PFSK-1 (cell line): ENCODE results near the gene GTF2H4.

Experiments
- FOXP2 ChIP-seq: optimal IDR thresholded peaks from 2 replicates; pipeline ENCODE3; 2011; ENCODE audit warnings: borderline replicate concordance, control low read depth, inconsistent platforms; ENCODE audit not compliant: insufficient read depth; ENCODE audit errors: extremely low read length, extremely low read depth
- POLR2AphosphoS5 ChIP-seq: IDR thresholded peaks from 2 replicates; pipeline ENCODE4 v1.6.1; 2012; ENCODE audit warnings: low read depth, mild to moderate bottlenecking, control low read depth, low read length, moderate library complexity
- SIN3A ChIP-seq: IDR thresholded peaks from 2 replicates; pipeline ENCODE4 v1.6.1; 2012; ENCODE audit warnings: mild to moderate bottlenecking, low read length, moderate library complexity, borderline replicate concordance; ENCODE audit not compliant: insufficient read depth
- TAF1 ChIP-seq: IDR thresholded peaks from 2 replicates; pipeline ENCODE4 v1.6.1; 2012; ENCODE audit warnings: low read length, control low read depth, borderline replicate concordance; ENCODE audit not compliant: insufficient read depth
- TF ChIP-seq, protein P1 (sequence below), 2 experiments: IDR thresholded peaks; 2 replicates each; pipeline versions ENCODE4 v1.6.1 to v1.8.0; 2011 to 2012; ENCODE audit warnings: low read depth in 2 of 2, low read length in 2 of 2, control low read depth in 1 of 2, inconsistent platforms in 1 of 2, mild to moderate bottlenecking in 1 of 2, moderate library complexity in 1 of 2; ENCODE audit not compliant: insufficient read depth in 1 of 2

GTF2H4 gene

GRCh38 chr6:30877419-30878262, 30.4 kb upstream of the GTF2H4 start:
- no peak for TF ChIP-seq SIN3A
- TF ChIP-seq TAF1: no peak
- TF ChIP-seq POLR2AphosphoS5: no peak
- no peak for TF ChIP-seq FOXP2
- TF ChIP-seq, protein P1, sequence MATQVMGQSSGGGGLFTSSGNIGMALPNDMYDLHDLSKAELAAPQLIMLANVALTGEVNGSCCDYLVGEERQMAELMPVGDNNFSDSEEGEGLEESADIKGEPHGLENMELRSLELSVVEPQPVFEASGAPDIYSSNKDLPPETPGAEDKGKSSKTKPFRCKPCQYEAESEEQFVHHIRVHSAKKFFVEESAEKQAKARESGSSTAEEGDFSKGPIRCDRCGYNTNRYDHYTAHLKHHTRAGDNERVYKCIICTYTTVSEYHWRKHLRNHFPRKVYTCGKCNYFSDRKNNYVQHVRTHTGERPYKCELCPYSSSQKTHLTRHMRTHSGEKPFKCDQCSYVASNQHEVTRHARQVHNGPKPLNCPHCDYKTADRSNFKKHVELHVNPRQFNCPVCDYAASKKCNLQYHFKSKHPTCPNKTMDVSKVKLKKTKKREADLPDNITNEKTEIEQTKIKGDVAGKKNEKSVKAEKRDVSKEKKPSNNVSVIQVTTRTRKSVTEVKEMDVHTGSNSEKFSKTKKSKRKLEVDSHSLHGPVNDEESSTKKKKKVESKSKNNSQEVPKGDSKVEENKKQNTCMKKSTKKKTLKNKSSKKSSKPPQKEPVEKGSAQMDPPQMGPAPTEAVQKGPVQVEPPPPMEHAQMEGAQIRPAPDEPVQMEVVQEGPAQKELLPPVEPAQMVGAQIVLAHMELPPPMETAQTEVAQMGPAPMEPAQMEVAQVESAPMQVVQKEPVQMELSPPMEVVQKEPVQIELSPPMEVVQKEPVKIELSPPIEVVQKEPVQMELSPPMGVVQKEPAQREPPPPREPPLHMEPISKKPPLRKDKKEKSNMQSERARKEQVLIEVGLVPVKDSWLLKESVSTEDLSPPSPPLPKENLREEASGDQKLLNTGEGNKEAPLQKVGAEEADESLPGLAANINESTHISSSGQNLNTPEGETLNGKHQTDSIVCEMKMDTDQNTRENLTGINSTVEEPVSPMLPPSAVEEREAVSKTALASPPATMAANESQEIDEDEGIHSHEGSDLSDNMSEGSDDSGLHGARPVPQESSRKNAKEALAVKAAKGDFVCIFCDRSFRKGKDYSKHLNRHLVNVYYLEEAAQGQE (IDR thresholded peaks at IDR 0.05; ENCODE audit: insufficient read depth in 1 of 2, low read depth in 2 of 2, low read length in 2 of 2): no peak

DNA sequence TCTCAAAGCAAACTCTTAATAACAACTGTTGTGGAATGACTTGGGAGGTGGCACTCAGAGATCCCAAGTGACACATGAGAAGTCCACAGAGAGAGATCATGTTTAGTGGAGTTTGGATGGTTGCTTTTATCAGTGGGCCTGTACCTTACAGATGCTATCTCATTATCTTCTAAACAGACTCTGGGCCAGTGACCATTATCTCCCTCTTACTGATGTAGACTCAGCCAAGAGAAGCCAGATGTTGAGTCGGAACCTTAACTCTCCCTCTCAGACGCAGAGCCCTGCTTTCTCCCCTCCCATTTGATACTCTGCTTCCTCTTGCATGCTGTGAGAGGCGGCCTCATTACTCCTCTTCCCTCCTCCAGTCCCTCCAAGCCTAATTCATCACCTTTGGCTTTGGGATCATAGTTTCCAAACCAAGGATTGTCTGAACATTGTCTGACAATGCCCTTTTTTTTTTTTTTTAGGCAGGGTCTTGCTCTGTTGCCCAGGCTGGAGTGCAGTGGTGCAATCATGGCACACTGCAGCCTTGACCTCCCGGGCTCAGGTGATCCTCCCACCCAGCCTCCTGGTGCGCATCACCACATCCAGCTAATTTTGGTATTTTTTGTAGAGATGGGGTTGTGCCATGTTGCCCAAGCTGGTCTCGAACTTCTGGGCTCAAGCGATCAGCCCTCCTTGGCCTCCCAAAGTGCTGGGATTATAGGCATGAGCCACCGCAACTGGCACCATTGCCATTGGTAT, 28.2 kb upstream of the GTF2H4 start:
- no peak for TF ChIP-seq POLR2AphosphoS5
- TF ChIP-seq, protein P1 (IDR thresholded peaks at IDR 0.05; ENCODE audit: insufficient read depth in 1 of 2, low read depth in 2 of 2, low read length in 2 of 2): no peak
- no peak for TF ChIP-seq FOXP2
- TF ChIP-seq TAF1: no peak
- no peak for TF ChIP-seq SIN3A

DNA sequence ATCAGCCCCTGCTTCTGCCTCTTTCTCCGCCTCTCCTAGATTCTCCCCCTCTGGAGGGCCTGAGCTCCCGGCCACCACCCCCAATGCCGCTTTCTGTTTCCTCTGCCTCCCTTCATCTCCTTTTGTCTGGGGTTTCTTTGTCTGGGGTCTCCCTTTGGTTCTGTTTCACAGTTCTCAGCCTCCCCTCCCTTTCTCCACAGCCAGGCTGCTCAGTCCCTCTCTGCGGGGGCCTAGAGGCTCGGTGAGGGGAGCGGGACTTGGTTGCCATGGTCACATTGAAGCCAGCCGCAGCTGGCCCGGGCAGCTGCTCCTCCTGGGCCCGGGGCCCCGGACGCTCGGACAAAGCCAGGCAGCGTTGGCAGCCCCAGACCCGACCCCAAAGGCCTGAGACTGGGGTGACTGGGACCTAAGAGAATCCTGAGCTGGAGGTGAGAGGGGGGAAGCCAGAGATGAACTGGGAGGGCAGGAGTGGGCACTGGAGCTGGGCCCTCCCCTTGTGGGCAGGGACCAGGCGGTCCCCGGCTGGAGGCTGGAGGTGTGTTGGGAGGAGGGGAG, 27.2 kb upstream of the GTF2H4 start:
- TF ChIP-seq FOXP2: no peak
- TF ChIP-seq POLR2AphosphoS5: no peak
- TF ChIP-seq SIN3A: no peak
- TF ChIP-seq, protein P1 (IDR thresholded peaks at IDR 0.05; ENCODE audit: insufficient read depth in 1 of 2, low read depth in 2 of 2, low read length in 2 of 2): no peak
- TF ChIP-seq TAF1: no peak

GRCh38 chr6:30881392-30882203, 26.4 kb upstream of the GTF2H4 start:
- TF ChIP-seq POLR2AphosphoS5 (no peak), TAF1 (no peak), FOXP2 (no peak), SIN3A (no peak)
- TF ChIP-seq, protein P1 (IDR thresholded peaks at IDR 0.05; ENCODE audit: insufficient read depth in 1 of 2, low read depth in 2 of 2, low read length in 2 of 2): no peak
